GM21576 (cell line): ENCODE measurements around the gene XXYLT1.

Source experiments
- ATAC-seq: cut with Tn5 transposase; IDR thresholded peaks from one replicate; pipeline ENCODE4 v1.9.1; 2021; ENCODE audit warnings: mild to moderate bottlenecking, moderate library complexity; ENCODE audit not compliant: unreplicated experiment

XXYLT1 gene

DNA sequence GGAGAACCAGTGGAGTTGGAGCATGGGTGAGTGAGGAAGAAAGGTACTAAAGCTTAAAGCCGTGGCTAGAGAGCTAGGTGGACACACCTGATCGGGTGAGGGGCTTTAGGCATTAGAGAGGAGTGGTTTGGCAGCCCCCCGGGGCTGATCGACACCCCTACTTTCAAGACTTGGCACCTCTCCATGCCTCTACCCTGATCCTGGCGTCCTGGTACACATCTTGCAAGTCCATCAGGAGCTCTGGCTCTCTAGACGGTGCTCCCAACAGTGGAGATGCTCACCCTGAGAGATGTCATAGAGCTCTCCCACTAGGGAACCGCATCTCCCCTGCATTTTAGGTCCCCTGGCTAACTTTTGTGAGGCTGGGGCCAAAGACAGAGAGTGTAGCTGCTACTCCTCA lies 98.1 kb downstream of the XXYLT1 start:
- ATAC-seq: no peak

DNA sequence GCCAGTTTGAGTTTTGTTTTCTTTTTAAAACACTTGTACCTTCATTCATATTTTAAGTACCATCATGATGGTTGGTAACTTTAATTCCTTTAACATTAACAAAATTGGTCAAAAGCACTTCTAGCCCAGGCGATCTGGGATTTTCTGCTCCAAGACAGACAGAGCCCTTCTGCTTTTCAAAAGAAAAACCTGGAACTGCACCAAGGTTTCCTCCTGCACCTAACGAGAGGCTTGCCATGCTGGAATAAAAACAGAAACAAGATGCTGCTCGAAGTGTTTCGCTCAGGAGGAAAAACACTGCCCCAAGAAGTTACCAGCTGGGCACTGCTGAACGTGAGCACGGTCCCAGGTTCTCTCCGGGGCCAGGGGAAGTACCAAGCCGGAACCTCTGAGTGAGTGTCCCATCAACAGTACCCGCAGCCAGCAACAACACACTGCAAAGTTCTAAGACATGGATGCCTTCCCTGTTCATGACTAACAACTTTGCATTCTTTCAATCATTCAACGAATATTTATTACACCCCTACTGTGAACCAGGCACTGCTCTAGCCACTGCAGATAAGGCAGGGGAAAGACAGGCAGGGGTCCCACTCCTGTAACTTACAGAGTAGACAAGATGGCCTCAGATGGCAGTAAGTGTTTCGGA lies 98.8 kb downstream of the XXYLT1 start:
- ATAC-seq: no peak

DNA sequence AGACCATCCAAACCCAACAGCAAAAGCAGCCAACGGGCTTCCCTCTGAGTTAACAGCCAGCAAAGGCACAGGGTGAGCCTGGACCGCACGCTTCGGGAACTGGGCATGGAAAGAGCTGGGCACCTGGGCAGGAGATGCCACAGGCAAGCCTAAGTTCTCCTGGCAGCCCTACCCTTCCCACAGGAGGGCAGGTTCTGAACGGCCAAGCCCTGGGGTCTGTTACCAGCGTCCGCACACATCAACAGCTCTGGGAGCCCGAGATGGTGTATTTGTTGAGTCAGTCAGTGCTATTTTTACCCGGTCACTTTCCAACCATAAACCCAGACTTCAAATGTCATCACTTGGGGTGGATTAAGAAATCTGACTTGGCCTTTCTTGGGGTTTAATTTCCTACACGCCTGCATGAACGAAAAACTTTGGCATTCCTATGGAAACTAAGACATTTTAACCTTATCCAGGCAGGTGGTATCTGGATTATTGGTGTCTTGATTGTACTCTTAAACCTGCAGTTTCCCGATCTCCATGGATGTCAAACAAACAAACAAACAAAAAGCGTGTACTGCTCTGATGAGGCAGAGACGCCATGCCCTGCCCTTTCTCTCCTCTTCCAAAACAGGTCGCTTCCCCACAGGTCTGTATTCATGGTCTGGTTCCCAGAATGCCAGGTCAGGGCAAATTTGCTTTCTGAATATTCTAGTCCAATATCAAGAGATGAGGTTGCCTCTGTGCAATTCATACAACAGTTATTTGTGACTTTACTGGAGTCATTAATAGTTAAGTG lies 99.7 kb downstream of the XXYLT1 start:
- no peak for ATAC-seq

DNA sequence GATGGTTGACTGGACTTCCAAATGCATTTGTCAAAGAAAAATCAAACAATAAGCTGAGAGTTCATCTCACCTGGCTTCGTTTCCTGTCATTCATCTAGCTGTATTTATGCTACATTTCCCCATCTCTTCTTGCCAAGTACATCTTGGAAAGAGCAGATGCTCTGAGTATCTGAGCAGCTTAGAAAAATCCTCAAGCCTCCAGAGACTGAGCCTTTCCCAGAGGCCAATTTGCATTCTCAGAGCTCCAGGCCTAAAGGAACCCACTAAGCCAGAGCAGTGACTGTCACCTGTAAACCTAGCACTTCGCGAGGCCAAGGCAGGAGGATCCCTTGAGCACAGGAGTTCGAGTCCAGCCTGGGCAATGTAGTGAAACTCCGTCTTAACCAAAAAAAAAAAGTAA lies 100.5 kb downstream of the XXYLT1 start:
- ATAC-seq: no peak

- no peak for ATAC-seq
Measured at GRCh38 chr3:195169011-195169649, 101.8 kb downstream of the XXYLT1 start.

- no peak for ATAC-seq
Measured at GRCh38 chr3:195168009-195168762, 102.8 kb downstream of the XXYLT1 start.

DNA sequence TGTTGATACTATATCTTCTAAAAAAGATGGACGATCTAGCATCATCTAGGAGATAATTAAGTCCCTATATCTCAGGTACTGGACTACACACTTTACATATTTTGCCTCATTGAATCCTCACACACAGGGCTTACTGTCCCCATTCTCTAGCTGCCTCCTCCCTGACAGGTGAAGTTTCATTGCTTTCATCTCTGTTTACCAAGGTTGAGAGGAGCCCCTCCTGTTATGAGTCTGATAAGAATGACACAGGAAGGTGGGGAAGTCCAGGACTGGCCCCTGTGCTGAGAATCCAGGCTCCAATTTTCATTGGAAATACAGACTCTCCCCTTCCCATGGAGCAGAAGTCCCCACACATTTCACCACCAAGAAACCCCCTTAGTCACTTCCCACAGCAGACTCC lies 105.2 kb downstream of the XXYLT1 start:
- no peak for ATAC-seq

- no peak for ATAC-seq
Measured at GRCh38 chr3:195165265-195165609, 105.7 kb downstream of the XXYLT1 start.

GRCh38 chr3:195164573-195165264 lies 106.2 kb downstream of the XXYLT1 start:
- no peak for ATAC-seq

GRCh38 chr3:195163719-195164572 lies 107.0 kb downstream of the XXYLT1 start:
- ATAC-seq: no peak

- ATAC-seq: no peak
Measured at GRCh38 chr3:195162816-195163215, 108.1 kb downstream of the XXYLT1 start.

DNA sequence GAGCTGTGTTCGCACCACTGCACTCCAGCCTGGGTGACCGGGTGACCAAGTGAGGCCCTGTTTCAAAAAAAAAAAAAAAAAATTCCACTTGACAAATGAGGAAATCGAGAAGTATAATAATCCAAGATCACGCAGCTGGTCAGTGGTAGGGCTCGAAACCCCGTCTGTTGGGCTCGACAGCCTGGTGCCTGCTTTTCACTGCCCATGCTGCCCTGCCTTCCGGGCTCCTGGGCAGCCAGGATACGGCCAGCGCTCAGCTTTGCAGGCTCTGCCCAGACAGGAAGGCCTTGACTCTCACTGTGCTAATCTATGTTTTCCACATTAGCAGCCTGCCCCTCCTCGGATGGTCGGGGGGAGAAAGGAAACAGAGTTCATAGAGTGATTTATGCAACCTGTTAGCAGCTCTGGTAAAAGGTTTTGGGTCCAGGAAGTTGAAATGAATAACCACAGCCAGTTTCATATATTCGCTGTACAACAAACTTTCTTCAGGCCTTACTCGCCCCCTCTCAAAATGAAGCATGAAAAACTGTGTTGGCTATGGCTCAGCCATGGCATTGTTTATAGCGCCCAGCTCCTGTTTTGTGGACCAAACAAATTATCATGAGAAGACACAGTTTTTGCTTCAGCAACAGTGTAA lies 108.8 kb downstream of the XXYLT1 start:
- peak; percentile 65 for ATAC-seq

DNA sequence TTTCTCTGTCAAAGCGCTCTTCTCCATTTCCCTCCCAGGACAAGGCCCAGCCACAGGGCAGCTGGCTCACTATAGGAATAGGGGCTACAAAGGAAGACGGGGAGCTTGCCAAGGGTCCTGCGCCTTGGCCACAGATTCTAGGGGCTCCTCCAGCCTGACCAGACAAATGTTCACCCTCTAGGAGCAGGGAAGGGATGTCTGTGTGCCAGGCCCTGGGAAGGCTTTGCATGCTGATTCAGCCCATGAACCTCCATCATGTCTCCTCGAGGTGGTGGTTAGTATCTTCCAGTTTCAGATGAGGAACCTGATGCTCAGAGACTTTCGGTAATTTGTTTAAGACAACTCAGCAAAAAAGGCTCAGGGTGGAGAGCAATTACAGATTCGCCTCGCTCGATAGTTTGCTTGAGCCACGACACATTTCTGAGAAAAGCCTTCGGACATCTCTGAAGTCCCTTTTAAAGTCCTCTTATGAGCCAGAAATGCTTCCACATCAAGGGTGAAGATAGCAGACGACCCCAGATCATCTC lies 110.0 kb downstream of the XXYLT1 start:
- ATAC-seq: no peak

- ATAC-seq: no peak
Measured at GRCh38 chr3:195160257-195160898, 110.6 kb downstream of the XXYLT1 start.

DNA sequence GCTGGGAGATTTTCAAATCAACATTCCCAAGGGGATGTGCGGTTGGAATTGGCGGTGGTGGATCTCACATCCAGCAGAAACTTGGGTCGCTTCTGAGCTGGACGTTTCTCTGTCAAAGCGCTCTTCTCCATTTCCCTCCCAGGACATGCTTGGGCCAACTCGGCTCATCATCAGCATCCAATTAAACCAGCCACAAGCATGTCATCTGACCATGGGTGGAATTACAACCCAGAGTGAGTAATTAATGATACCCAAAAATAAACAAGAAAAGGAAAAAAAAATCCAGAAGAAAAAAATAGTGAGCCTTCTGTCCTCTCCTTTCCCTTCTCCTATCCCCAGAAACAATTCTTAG lies 111.2 kb downstream of the XXYLT1 start:
- ATAC-seq: no peak

DNA sequence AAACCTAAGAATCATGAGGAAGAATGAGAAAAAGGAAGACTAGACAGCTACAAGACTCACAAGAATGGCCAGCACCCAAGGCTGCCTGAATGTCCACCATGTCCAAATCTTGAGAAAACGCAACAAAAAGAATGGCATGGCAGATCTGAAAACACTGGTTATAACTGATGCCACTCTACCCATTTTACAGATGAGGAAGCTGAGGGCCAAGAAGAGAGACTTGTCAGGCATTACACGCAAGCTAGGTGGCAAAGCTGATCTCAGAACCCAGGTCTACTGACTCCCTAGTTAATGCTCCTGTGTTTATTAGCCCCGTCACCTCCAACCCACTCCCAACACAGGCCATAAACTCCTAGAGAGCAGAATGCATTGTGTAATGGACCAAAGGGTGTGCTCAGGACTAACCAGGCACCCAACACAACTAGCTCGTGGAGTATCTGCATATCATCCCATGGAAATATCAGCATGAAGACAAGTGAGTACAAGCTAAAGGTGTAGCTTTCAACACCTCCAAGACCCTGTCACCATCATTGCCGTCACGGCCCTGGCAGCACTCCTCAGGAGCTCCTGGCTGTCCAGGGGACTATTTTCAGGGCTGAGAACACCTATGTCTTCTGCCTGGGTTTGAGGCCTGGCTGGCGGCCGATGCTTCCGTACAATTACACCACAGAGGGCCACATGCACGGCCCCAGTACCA lies 111.7 kb downstream of the XXYLT1 start:
- no peak for ATAC-seq

DNA sequence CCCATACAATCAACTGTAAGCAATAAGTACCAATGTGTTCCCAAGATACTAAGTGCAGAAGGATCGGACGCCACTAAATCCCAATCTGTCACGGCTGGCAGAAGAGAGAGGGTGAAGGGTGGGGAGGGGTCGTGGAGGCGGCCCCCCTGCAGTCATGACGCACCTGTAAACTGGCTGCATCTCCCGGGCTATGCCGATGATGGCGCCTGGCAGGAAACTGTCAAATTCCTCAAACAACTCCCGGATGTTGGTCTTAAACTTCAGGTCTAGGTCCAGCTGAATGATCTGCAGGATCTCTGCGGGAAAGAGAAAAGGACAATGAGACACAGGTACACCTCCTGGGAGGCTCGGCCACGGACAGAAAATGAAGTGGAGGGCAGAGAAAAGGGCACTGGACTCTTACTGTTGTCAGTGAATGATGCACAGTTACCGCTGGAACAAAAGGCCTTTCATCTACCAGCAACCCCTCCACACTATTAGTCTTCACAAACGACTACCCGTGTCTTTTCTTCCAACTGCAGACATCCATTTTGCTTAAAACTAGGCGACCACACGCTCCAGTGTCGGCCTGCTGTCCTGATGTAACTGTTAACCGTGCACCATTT lies 114.6 kb downstream of the XXYLT1 start:
- no peak for ATAC-seq
